ENCODE measurements around the gene MEP1B. TPM values are rescaled to one million over a fixed set of nuclear protein-coding genes. Genes with fewer than 3 reads are reported as not detected.

MEP1B gene
- total RNA-seq (ENCODE audit: unreplicated experiment), result not detected
- long read RNA-seq, result 0 reads

GRCh38 chr18:32189790-32190189 lies at the start of gene MEP1B:
TSS of gene MEP1B (plus strand) at chr18:32190039. CDS start at chr18:32190071, 32 bp downstream.
- H3K27me3 Mint-ChIP-seq (ENCODE audit: unreplicated experiment), result no peaks in the 10 kb centered on the region
- no peak for DNase-seq
- no peaks in the 10 kb centered on the region for H3K36me3 Mint-ChIP-seq (ENCODE audit: unreplicated experiment)
- peaks cover 2% of the 10 kb centered on the region for H3K9me3 Mint-ChIP-seq (ENCODE audit: unreplicated experiment)
- H3K4me1 Mint-ChIP-seq (ENCODE audit: low read depth, unreplicated experiment), result no peaks in the 10 kb centered on the region
- no peak for TF ChIP-seq CTCF (IDR thresholded peaks at IDR 0.05; ENCODE audit: partially characterized antibody, unreplicated experiment)
- H3K27ac Mint-ChIP-seq (ENCODE audit: unreplicated experiment), result no peak within 1 kb of the TSS
- H3K4me3 Mint-ChIP-seq (ENCODE audit: unreplicated experiment), result no peak within 1 kb of the TSS

GRCh38 chr18:32148185-32148870 lies 41.5 kb upstream of the MEP1B start:
- Mint-ChIP-seq H3K4me3 (ENCODE audit: unreplicated experiment) (no peak overlapping the region), H3K36me3 (ENCODE audit: unreplicated experiment) (no peaks in the 10 kb centered on the region), H3K27ac (ENCODE audit: unreplicated experiment) (no peak overlapping the region), H3K4me1 (ENCODE audit: low read depth, unreplicated experiment) (peaks cover 4% of the 10 kb centered on the region), H3K27me3 (ENCODE audit: unreplicated experiment) (no peaks in the 10 kb centered on the region), H3K9me3 (ENCODE audit: unreplicated experiment) (peaks cover 2% of the 10 kb centered on the region)
- DNase-seq, result no peak
- no peak for TF ChIP-seq CTCF (IDR thresholded peaks at IDR 0.05; ENCODE audit: partially characterized antibody, unreplicated experiment)

GRCh38 chr18:32152705-32153448 lies 37.0 kb upstream of the MEP1B start:
- no peaks in the 10 kb centered on the region for H3K36me3 Mint-ChIP-seq (ENCODE audit: unreplicated experiment)
- H3K27ac Mint-ChIP-seq (ENCODE audit: unreplicated experiment), result no peak overlapping the region
- no peaks in the 10 kb centered on the region for H3K27me3 Mint-ChIP-seq (ENCODE audit: unreplicated experiment)
- TF ChIP-seq CTCF (IDR thresholded peaks at IDR 0.05; ENCODE audit: partially characterized antibody, unreplicated experiment), result no peak
- DNase-seq, result no peak
- H3K4me3 Mint-ChIP-seq (ENCODE audit: unreplicated experiment), result no peak overlapping the region
- no peaks in the 10 kb centered on the region for H3K9me3 Mint-ChIP-seq (ENCODE audit: unreplicated experiment)
- H3K4me1 Mint-ChIP-seq (ENCODE audit: low read depth, unreplicated experiment), result peaks cover 4% of the 10 kb centered on the region

- Mint-ChIP-seq H3K4me3 (ENCODE audit: unreplicated experiment) (no peak overlapping the region), H3K36me3 (ENCODE audit: unreplicated experiment) (no peaks in the 10 kb centered on the region), H3K4me1 (ENCODE audit: low read depth, unreplicated experiment) (peaks cover 4% of the 10 kb centered on the region), H3K9me3 (ENCODE audit: unreplicated experiment) (peaks cover 2% of the 10 kb centered on the region), H3K27ac (ENCODE audit: unreplicated experiment) (no peak overlapping the region), H3K27me3 (ENCODE audit: unreplicated experiment) (no peaks in the 10 kb centered on the region)
- no peak for TF ChIP-seq CTCF (IDR thresholded peaks at IDR 0.05; ENCODE audit: partially characterized antibody, unreplicated experiment)
- no peak for DNase-seq
These were observed 33.0 kb upstream of the MEP1B start for GRCh38 chr18:32156855-32157254.

GRCh38 chr18:32157580-32157979 lies 32.3 kb upstream of the MEP1B start:
- H3K27me3 Mint-ChIP-seq (ENCODE audit: unreplicated experiment), result no peaks in the 10 kb centered on the region
- H3K4me3 Mint-ChIP-seq (ENCODE audit: unreplicated experiment), result no peak overlapping the region
- no peak for DNase-seq
- H3K9me3 Mint-ChIP-seq (ENCODE audit: unreplicated experiment), result peaks cover 2% of the 10 kb centered on the region
- no peak for TF ChIP-seq CTCF (IDR thresholded peaks at IDR 0.05; ENCODE audit: partially characterized antibody, unreplicated experiment)
- H3K4me1 Mint-ChIP-seq (ENCODE audit: low read depth, unreplicated experiment), result peaks cover 2% of the 10 kb centered on the region
- H3K27ac Mint-ChIP-seq (ENCODE audit: unreplicated experiment), result no peak overlapping the region
- H3K36me3 Mint-ChIP-seq (ENCODE audit: unreplicated experiment), result no peaks in the 10 kb centered on the region

Measured in glutamatergic neuron (in vitro differentiated cells).